KMS-11 (cell line): ENCODE data around the gene GRAP2.

Source experiments
- H2AFZ ChIP-seq: fragments of 200-600 bp; sonication (generic); 2 replicates; pipeline ENCODE4 v1.6.1; 2016; ENCODE audit warnings: antibody characterized with exemption, mixed run types, low read depth
- H3K27ac ChIP-seq: fragments of 200-600 bp; sonication (generic); 2 replicates; pipeline ENCODE4 v1.6.1; 2016; ENCODE audit warnings: mild to moderate bottlenecking, mixed run types
- H3K27me3 ChIP-seq: fragments of 200-600 bp; sonication (generic); 2 replicates; pipeline ENCODE4 v1.6.1; 2017; ENCODE audit warnings: mild to moderate bottlenecking, low read depth, mixed run types, moderate library complexity; ENCODE audit not compliant: insufficient read depth
- H3K36me3 ChIP-seq: fragments of 200-600 bp; sonication (generic); 2 replicates; pipeline ENCODE4 v1.6.1; 2017; ENCODE audit warnings: mild to moderate bottlenecking, mixed run types; ENCODE audit not compliant: insufficient read depth
- H3K4me1 ChIP-seq: fragments of 200-600 bp; sonication (generic); 2 replicates; pipeline ENCODE4 v1.6.1; 2016; ENCODE audit warnings: mild to moderate bottlenecking, low read depth, mixed run types; ENCODE audit not compliant: poor library complexity, severe bottlenecking
- H3K4me2 ChIP-seq: fragments of 200-600 bp; sonication (generic); 2 replicates; pipeline ENCODE4 v1.7.0; 2016; ENCODE audit warnings: mild to moderate bottlenecking, mixed run types
- H3K4me3 ChIP-seq: fragments of 200-600 bp; sonication (generic); IDR thresholded peaks from 2 replicates; pipeline ENCODE4 v1.6.1; 2017; ENCODE audit warnings: low read depth, low read length, mixed read lengths; ENCODE audit not compliant: insufficient read depth
- H3K79me2 ChIP-seq: fragments of 200-600 bp; sonication (generic); 2 replicates; pipeline ENCODE4 v1.6.1; 2016; ENCODE audit warnings: low read depth, mixed run types; ENCODE audit not compliant: insufficient read depth
- H3K9ac ChIP-seq: fragments of 200-600 bp; sonication (generic); 2 replicates; pipeline ENCODE4 v1.6.1; 2016; ENCODE audit warnings: mild to moderate bottlenecking, mixed run types
- H4K20me1 ChIP-seq: fragments of 200-600 bp; sonication (generic); 2 replicates; pipeline ENCODE4 v1.6.1; 2016; ENCODE audit warnings: mild to moderate bottlenecking, mixed run types; ENCODE audit not compliant: insufficient read depth
- TF ChIP-seq, protein P1 (sequence below): fragments of 200-600 bp; sonication (generic); conservative IDR thresholded peaks from 2 replicates; pipeline ENCODE4 v1.6.1; 2017; ENCODE audit warnings: low read depth, mild to moderate bottlenecking, antibody characterized with exemption, low read length, moderate library complexity, mixed read lengths

GRAP2 gene

GRCh38 chr22:39967103-39967829 is 66.4 kb downstream of the GRAP2 start:
- H4K20me1 ChIP-seq: no peaks in the 10 kb centered on the region
- H3K4me1 ChIP-seq: peaks cover 6% of the 10 kb centered on the region
- H3K36me3 ChIP-seq: no peaks in the 10 kb centered on the region
- no peak overlapping the region for H3K4me2 ChIP-seq
- H3K27ac ChIP-seq: no peak overlapping the region
- H3K27me3 ChIP-seq: no peaks in the 10 kb centered on the region; the same call in 1 of the 2 replicates
- TF ChIP-seq, protein P1, sequence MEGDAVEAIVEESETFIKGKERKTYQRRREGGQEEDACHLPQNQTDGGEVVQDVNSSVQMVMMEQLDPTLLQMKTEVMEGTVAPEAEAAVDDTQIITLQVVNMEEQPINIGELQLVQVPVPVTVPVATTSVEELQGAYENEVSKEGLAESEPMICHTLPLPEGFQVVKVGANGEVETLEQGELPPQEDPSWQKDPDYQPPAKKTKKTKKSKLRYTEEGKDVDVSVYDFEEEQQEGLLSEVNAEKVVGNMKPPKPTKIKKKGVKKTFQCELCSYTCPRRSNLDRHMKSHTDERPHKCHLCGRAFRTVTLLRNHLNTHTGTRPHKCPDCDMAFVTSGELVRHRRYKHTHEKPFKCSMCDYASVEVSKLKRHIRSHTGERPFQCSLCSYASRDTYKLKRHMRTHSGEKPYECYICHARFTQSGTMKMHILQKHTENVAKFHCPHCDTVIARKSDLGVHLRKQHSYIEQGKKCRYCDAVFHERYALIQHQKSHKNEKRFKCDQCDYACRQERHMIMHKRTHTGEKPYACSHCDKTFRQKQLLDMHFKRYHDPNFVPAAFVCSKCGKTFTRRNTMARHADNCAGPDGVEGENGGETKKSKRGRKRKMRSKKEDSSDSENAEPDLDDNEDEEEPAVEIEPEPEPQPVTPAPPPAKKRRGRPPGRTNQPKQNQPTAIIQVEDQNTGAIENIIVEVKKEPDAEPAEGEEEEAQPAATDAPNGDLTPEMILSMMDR: no peak
- no peak overlapping the region for H3K9ac ChIP-seq
- H3K79me2 ChIP-seq: no peaks in the 10 kb centered on the region
- no peak overlapping the region for H3K4me3 ChIP-seq
- H2AFZ ChIP-seq: no peak overlapping the region

DNA sequence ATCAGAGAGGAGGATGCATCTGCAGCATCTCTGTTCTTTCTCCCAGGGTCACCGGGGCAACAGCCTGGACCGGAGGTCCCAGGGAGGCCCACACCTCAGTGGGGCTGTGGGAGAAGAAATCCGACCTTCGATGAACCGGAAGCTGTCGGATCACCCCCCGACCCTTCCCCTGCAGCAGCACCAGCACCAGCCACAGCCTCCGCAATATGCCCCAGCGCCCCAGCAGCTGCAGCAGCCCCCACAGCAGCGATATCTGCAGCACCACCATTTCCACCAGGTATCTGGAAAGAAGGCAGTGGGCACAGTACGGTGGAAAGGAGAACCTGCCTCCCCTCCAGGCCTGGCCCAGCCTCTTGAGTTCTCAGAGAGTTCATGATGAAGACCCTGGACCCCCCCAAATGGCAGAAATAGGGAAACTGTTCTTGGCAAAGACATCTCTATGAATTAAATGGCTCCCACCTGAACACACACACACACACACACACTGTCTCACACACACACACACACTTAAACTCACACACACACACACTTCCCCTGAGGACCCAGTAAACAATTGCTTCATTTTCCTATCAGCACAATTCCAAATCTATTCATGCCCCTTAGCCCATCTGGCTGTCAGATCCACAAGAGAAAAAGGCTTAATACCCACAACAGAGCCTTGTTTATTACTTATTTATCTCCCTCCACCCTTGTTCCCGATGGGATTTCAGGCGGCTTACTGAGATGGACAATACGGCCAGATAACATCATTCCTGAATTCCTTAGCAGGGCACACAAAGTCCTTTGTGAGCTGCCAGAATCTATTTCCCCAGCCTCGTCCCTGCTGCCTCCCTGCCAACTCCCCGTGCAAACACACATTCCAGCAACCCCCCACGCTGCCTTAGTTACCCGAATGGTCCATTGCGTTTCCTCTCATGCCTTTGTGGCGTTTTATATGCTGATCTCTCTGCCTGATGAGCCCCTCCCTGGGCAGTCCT is 67.4 kb downstream of the GRAP2 start:
- Histone ChIP-seq H3K4me1 (no peaks in the 10 kb centered on the region), H2AFZ (no peak overlapping the region), H3K4me3 (no peak overlapping the region), H3K9ac (no peak overlapping the region), H4K20me1 (no peaks in the 10 kb centered on the region), H3K4me2 (no peak overlapping the region), H3K36me3 (no peaks in the 10 kb centered on the region), H3K27me3 (no peaks in the 10 kb centered on the region; the same call in 1 of the 2 replicates), H3K27ac (no peak overlapping the region), H3K79me2 (no peaks in the 10 kb centered on the region)
- TF ChIP-seq, protein P1: no peak

- no peaks in the 10 kb centered on the region for H3K4me1 ChIP-seq
- TF ChIP-seq, protein P1: no peak
- no peak overlapping the region for H3K27ac ChIP-seq
- no peaks in the 10 kb centered on the region for H3K36me3 ChIP-seq
- no peak overlapping the region for H2AFZ ChIP-seq
- no peak overlapping the region for H3K4me2 ChIP-seq
- no peaks in the 10 kb centered on the region for H3K79me2 ChIP-seq
- no peak overlapping the region for H3K9ac ChIP-seq
- H3K4me3 ChIP-seq: no peak overlapping the region
- H3K27me3 ChIP-seq: peaks cover 5% of the 10 kb centered on the region; the same call in 1 of the 2 replicates
- H4K20me1 ChIP-seq: no peaks in the 10 kb centered on the region
Measured at GRCh38 chr22:39970742-39971141, 69.9 kb downstream of the GRAP2 start.

- H2AFZ ChIP-seq: no peak overlapping the region
- no peak overlapping the region for H3K4me3 ChIP-seq
- H3K27me3 ChIP-seq: peaks cover 16% of the 10 kb centered on the region; the same call in 1 of the 2 replicates
- H3K27ac ChIP-seq: no peak overlapping the region
- H3K36me3 ChIP-seq: no peaks in the 10 kb centered on the region
- H3K4me2 ChIP-seq: no peak overlapping the region
- TF ChIP-seq, protein P1: no peak
- no peak overlapping the region for H3K9ac ChIP-seq
- H4K20me1 ChIP-seq: no peaks in the 10 kb centered on the region
- H3K4me1 ChIP-seq: no peaks in the 10 kb centered on the region
- no peaks in the 10 kb centered on the region for H3K79me2 ChIP-seq
Measured at GRCh38 chr22:39972641-39973040, 71.8 kb downstream of the GRAP2 start.
